Left lung (tissue), 10 donors: ENCODE measurements around the gene CLUH. TPM values are rescaled to one million over a fixed set of nuclear protein-coding genes. Genes with fewer than 3 reads are reported as not detected.
A peak's percentile ranks its signal among the peaks of the same experiment; 100 is the strongest.
"Not testable (repeated sequence)": the region's sequence is repeated elsewhere in the genome, so short reads cannot be mapped to it uniquely, and the experiment has no call there.

ENCODE experiments used
- ATAC-seq: fragments of 200-7000 bp; cut with Tn5 transposase; one replicate; pipeline ENCODE4 v1.9.1; 2020; ENCODE audit warnings: moderate library complexity
- DNase-seq, 4 donors: peaks; one replicate each; pipeline ENCODE4 v3.0.0-alpha.2; 2013 to 2020
- H3K27ac ChIP-seq, 2 donors: fragments of 200-600 bp; sonication (generic) in 1 of 2; one replicate each; pipeline versions ENCODE4 v1.5.0 to v1.8.0; 2020 to 2021
- H3K27me3 ChIP-seq, 2 donors: fragments of 200-600 bp; sonication (generic) in 1 of 2; one replicate each; pipeline versions ENCODE4 v1.5.0 to v1.8.0; 2020 to 2021
- H3K36me3 ChIP-seq, 2 donors: fragments of 200-600 bp; sonication (generic) in 1 of 2; one replicate each; pipeline versions ENCODE4 v1.5.0 to v1.8.0; 2020 to 2021
- H3K4me1 ChIP-seq, 2 donors: fragments of 200-600 bp; one replicate each; pipeline ENCODE4 v1.8.0; 2021
- H3K4me3 ChIP-seq, 2 donors: fragments of 200-600 bp; sonication (generic) in 1 of 2; one replicate each; pipeline versions ENCODE4 v1.5.0 to v1.8.0; 2020 to 2021; ENCODE audit warnings: mild to moderate bottlenecking in 1 of 2
- H3K9me3 ChIP-seq, 2 donors: fragments of 200-600 bp; sonication (generic) in 1 of 2; one replicate each; pipeline versions ENCODE4 v1.5.0 to v1.8.0; 2020 to 2021
- CTCF ChIP-seq, 2 donors: fragments of 200-600 bp; sonication (generic) in 1 of 2; IDR thresholded peaks; one replicate each; pipeline versions ENCODE4 v1.5.0 to v1.8.0; 2021; ENCODE audit warnings: antibody characterized with exemption in 2 of 2
- intact Hi-C, 2 donors: fragments of 100-400 bp; cut with DNase I; formaldehyde crosslinking; loops; one replicate each; pipeline versions ENCODE4 v1.11.2 to v1.14.2; 2022
- polyA plus RNA-seq, 6 donors: library from polyadenylated mRNA; unstranded; fragments of 120-200 nt; gene quantifications; one replicate each; pipeline ENCODE4 v1.2.1, GENCODE V29; 2013; ENCODE audit not compliant: insufficient read length in 6 of 6
- total RNA-seq, 2 donors: library from RNA; stranded (reverse); fragmentation: NEBNext Ultra II Directional; extraction: Animal tissue kit (Norgen Biotek cat#: 25700); gene quantifications; one replicate each; pipeline ENCODE4 v1.2.1, GENCODE V29; 2021
- donor health status: DM: no; HTN: yes; CAD: no.
- donor health status: DM: no; HTN: no; CAD: no.

CLUH gene
- total and polyA plus RNA-seq, 8 donors = 20.9 to 71.8 (median 27.6) TPM

DNA sequence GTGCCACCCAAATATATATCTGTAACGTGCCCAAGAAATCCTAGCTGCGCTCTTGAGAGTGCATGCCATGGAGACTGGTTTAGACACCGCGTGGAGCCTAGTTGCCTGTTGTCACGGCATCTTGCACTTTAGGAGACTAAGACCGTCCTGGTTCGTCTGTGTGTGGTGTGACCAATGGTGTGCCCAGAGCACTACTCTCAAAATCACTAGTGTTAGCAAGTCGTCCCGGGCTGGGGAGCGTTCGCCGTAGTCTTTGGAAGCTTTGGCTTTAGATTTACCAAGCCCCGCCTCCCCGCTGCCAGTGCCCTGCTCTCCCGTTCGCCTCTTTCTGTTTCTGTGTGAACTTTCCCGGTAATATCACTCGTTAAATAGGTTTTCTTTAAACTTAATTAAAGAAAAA lies 27.0 kb downstream of the CLUH start:
- no peak overlapping the region for H3K27ac ChIP-seq
- DNase-seq (peak in 1 of 4 donors; percentile 50), ATAC-seq (no peak)
- no peak overlapping the region for H3K4me3 ChIP-seq
- peaks cover 0 to 59% of the 10 kb centered on the region in 2 donors for H3K36me3 ChIP-seq
- intact Hi-C loops = loop anchor here in 1 of 2 donors (10.0 kb wide), 1 partner anchor 90 kb away; the partner anchor contains the start of gene PAFAH1B1
- TF ChIP-seq CTCF (IDR thresholded peaks at IDR 0.05) = no peak
- H3K9me3 ChIP-seq = no peaks in the 10 kb centered on the region
- H3K4me1 ChIP-seq = peaks cover 12 to 15% of the 10 kb centered on the region in 2 donors
- H3K27me3 ChIP-seq = no peaks in the 10 kb centered on the region

DNA sequence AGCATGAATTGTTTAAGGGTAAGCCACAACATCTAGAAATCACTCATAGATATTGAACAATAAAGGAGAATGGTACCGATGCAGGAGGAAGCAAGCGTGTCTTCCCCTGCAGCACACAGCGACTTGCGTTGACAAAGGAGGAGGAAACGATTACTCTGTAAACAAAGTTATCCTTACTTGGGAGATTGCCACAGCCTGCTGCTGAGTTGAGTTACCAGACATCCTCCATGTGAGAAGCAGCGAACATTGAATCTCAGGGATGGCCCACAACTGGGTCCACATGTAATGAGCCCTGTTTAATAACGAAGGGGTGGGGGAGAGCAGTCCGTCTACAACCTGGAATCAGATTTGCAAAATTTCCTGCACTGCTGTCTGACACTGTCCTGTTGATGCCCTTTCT lies 27.7 kb downstream of the CLUH start:
- intact Hi-C loops = loop anchor here in 1 of 2 donors (10.0 kb wide), 1 partner anchor 89 kb away; the partner anchor contains the start of gene PAFAH1B1
- H3K4me1 ChIP-seq = peaks cover 6 to 10% of the 10 kb centered on the region in 2 donors
- no peak overlapping the region for H3K27ac ChIP-seq
- no peaks in the 10 kb centered on the region for H3K9me3 ChIP-seq
- no peak overlapping the region for H3K4me3 ChIP-seq
- DNase-seq (peak in 1 of 4 donors; percentile 52), ATAC-seq (no peak)
- TF ChIP-seq CTCF (IDR thresholded peaks at IDR 0.05) = no peak
- peaks cover 0 to 61% of the 10 kb centered on the region in 2 donors for H3K36me3 ChIP-seq
- no peaks in the 10 kb centered on the region for H3K27me3 ChIP-seq

DNA sequence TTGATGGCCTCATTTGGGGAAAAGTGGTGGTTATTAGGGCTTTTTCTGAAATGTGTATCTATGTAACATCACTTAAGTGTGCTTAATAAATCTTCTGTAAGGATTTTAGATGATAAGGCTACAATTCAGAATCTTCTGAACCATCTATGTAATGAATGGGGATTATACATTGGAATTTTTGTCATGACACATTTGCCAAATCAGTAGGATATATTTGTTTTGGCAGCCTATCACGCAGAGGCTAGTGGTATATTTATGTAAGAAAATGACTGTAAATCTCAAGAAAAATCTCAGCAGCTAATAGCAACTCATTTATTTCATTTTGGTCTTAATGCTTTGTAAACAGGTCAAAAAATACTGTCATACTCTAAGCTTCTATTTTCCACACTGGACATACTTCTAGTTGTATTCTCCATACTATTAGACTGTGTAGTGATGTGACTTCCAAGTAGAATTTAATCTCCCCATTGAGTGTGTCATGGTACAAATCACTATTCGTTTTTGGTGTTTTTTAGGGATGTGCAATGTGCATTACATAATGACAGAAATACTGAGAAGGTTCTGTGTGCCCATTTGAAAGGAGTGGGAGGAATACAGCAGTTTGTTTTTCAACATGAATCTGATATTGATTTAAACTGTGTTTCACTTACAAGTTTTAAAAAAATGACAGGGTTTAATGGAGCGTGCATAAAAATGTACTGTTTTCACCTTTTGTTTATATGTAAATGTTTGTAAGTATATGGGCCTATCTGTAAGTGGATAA lies 29.2 kb downstream of the CLUH start:
- no peak for TF ChIP-seq CTCF (IDR thresholded peaks at IDR 0.05)
- DNase-seq (no peak), ATAC-seq (no peak)
- no peak overlapping the region for H3K4me3 ChIP-seq
- no peaks in the 10 kb centered on the region for H3K9me3 ChIP-seq
- H3K4me1 ChIP-seq = peaks cover 3% of the 10 kb centered on the region in 2 donors
- intact Hi-C loops = loop anchor here in 1 of 2 donors (10.0 kb wide), 1 partner anchor 88 kb away; the partner anchor contains the start of gene PAFAH1B1
- no peaks in the 10 kb centered on the region for H3K27me3 ChIP-seq
- no peak overlapping the region for H3K27ac ChIP-seq
- H3K36me3 ChIP-seq = peaks cover 0 to 77% of the 10 kb centered on the region in 2 donors

DNA sequence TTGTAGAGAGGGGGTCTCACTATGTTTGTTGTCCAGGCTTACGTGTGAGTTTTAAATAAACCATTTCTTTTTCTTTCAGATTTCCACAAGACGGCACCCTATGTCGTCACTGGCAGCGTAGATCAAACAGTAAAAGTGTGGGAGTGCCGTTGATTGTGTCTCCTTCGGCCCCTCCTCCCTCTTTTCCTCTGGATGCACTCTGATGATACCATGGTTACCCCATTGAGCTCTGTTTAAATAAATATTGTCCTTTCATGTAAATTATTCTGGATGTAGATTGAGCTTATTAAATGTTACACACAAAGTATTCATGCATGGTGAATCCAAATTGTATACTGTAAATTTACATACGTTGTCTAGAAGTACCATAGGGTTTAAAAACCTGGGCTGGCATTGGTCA lies 29.9 kb downstream of the CLUH start:
- TF ChIP-seq CTCF (IDR thresholded peaks at IDR 0.05) = no peak
- H3K4me1 ChIP-seq = peaks cover 0 to 3% of the 10 kb centered on the region in 2 donors
- H3K9me3 ChIP-seq = no peaks in the 10 kb centered on the region
- H3K27ac ChIP-seq = no peak overlapping the region
- ATAC-seq (no peak), DNase-seq (no peak)
- H3K36me3 ChIP-seq = peaks cover 0 to 84% of the 10 kb centered on the region in 2 donors
- intact Hi-C loops = loop anchor here in 1 of 2 donors (10.0 kb wide), 1 partner anchor 87 kb away; the partner anchor contains the start of gene PAFAH1B1
- H3K27me3 ChIP-seq = no peaks in the 10 kb centered on the region
- H3K4me3 ChIP-seq = no peak overlapping the region

GRCh38 chr17:2680961-2681360 lies 30.6 kb downstream of the CLUH start:
- Histone ChIP-seq H3K36me3 (peaks cover 0 to 90% of the 10 kb centered on the region in 2 donors), H3K9me3 (no peaks in the 10 kb centered on the region), H3K4me3 (no peak overlapping the region), H3K4me1 (peaks cover 0 to 3% of the 10 kb centered on the region in 2 donors), H3K27me3 (no peaks in the 10 kb centered on the region), H3K27ac (no peak overlapping the region)
- intact Hi-C loops = loop anchor here in 1 of 2 donors (10.0 kb wide), 1 partner anchor 86 kb away; the partner anchor contains the start of gene PAFAH1B1
- ATAC-seq (no peak), DNase-seq (no peak)
- no peak for TF ChIP-seq CTCF (IDR thresholded peaks at IDR 0.05)

DNA sequence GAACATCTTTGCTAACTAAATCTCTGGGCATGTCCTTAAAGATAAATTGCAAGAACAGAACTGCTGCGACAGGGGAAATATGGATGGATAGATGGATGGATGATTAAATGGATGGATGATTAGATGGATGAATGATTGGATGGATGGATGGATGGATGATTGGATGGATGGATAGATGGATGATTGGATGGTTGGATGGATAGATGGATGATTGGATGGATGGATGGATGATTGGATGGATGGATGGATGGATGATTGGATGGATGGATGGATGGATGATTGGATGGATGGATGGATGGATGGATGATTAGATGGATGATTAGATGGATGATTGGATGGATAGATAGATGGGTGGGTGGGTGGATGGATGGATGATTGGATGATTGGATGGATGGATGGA lies 32.3 kb downstream of the CLUH start:
- ATAC-seq, H3K27me3 ChIP-seq, H3K27ac ChIP-seq, DNase-seq, H3K4me1 ChIP-seq, H3K4me3 ChIP-seq, H3K9me3 ChIP-seq, intact Hi-C loops: not testable (repeated sequence)
- H3K36me3 ChIP-seq = peaks cover 0 to 94% of the 10 kb centered on the region in 2 donors
